Peyer's patch (tissue), 4 donors: Measurements from ENCODE around the gene PRR3.
A peak's percentile ranks its signal among the peaks of the same experiment; 100 is the strongest.

ENCODE experiments used
- CTCF ChIP-seq, 6 experiments: fragments of 450-650 bp in 4 of 6; fragments of 200-600 bp in 2 of 6; sonication (generic) in 1 of 6; IDR thresholded peaks; one replicate each; pipeline ENCODE4 v1.5.1; 2017 to 2019; ENCODE audit warnings: antibody characterized with exemption in 6 of 6, mild to moderate bottlenecking in 3 of 6, moderate library complexity in 1 of 6
- POLR2A ChIP-seq, 2 donors: fragments of 450-650 bp; IDR thresholded peaks; one replicate each; pipeline ENCODE4 v1.5.1; 2017; ENCODE audit warnings: antibody characterized with exemption in 2 of 2, mild to moderate bottlenecking in 2 of 2, moderate library complexity in 2 of 2

DNA sequence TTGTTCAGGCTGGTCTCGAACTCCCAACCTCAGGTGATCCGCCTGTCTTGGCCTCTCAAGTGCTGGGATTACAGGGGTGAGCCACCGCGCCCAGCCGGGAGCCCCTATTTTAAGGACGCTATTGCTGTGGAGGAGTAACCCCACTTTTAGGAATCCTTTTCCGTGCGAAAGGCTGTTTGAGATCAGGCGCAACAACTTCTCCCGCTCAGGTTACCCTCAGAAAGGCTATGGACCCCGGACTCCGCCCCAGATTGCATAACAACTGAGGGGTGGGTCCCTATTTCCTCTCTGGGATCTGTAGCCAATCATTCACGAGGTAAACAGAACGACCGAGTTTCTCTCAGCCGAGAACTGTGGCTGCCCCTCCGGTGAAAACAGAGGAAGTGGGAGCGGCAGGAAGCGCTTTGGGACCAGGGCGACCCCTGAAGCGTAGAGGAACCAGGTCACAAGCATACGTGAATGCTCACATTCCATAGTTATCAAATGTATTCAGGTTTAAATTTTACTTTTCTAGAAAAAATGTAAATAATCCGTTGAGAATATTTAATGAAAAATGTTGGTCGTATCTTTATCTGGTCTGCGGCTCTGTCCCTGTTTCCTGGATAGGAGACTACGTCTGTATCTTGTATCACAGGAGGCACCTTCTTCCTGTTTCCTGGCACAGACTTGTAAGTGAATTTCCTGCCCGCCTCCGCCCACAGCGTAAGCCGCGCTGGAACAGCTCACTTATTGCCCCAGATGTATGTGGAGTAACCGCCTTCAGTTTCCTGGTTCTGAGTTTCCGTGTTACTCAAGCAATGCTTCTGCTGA is 40.9 kb upstream of the PRR3 start:
- TF ChIP-seq CTCF (IDR thresholded peaks at IDR 0.05) (no peak), POLR2A (IDR thresholded peaks at IDR 0.05) (peak; percentile 31 to 67)
